GM18868 (cell line): Measurements from ENCODE around the gene GPC6.

Experiments
- ATAC-seq: cut with Tn5 transposase; IDR thresholded peaks from one replicate; pipeline ENCODE4 v1.9.1; 2021; ENCODE audit warnings: mild to moderate bottlenecking, moderate library complexity; ENCODE audit not compliant: unreplicated experiment

GPC6 gene

GRCh38 chr13:93767180-93767916 lies 540.7 kb downstream of the GPC6 start:
- no peak for ATAC-seq

- no peak for ATAC-seq
These were observed 541.4 kb downstream of the GPC6 start for GRCh38 chr13:93767917-93768409.

- no peak for ATAC-seq
These were observed 542.5 kb downstream of the GPC6 start for GRCh38 chr13:93769101-93769500.

GRCh38 chr13:93769607-93770006 lies 543.0 kb downstream of the GPC6 start:
- ATAC-seq, result no peak

GRCh38 chr13:93771227-93771626 lies 544.6 kb downstream of the GPC6 start:
- no peak for ATAC-seq

- ATAC-seq, result no peak
These were observed 545.2 kb downstream of the GPC6 start for GRCh38 chr13:93771782-93772181.

- ATAC-seq, result no peak
These were observed 547.9 kb downstream of the GPC6 start for GRCh38 chr13:93774506-93774905.

GRCh38 chr13:93775027-93775426 lies 548.4 kb downstream of the GPC6 start:
- ATAC-seq, result no peak

GRCh38 chr13:93775507-93776108 lies 549.0 kb downstream of the GPC6 start:
- ATAC-seq, result no peak

GRCh38 chr13:93776936-93777335 lies 550.3 kb downstream of the GPC6 start:
- ATAC-seq, result no peak

- ATAC-seq, result no peak
These were observed 550.9 kb downstream of the GPC6 start for GRCh38 chr13:93777504-93777903.

- no peak for ATAC-seq
These were observed 551.9 kb downstream of the GPC6 start for GRCh38 chr13:93778548-93778947.

GRCh38 chr13:93784191-93784590 lies 557.6 kb downstream of the GPC6 start:
- ATAC-seq, result no peak

GRCh38 chr13:93786846-93787489 lies 560.4 kb downstream of the GPC6 start:
- no peak for ATAC-seq

GRCh38 chr13:93788456-93788855 lies 561.8 kb downstream of the GPC6 start:
- no peak for ATAC-seq

GRCh38 chr13:93789058-93789457 lies 562.5 kb downstream of the GPC6 start:
- ATAC-seq, result no peak

GRCh38 chr13:93794197-93794885 lies 567.7 kb downstream of the GPC6 start:
- ATAC-seq, result peak; percentile 71

- ATAC-seq, result peak; percentile 80
These were observed 570.9 kb downstream of the GPC6 start for GRCh38 chr13:93797463-93797862.

- no peak for ATAC-seq
These were observed 573.7 kb downstream of the GPC6 start for GRCh38 chr13:93800342-93800741.

GRCh38 chr13:93805736-93806135 lies 579.1 kb downstream of the GPC6 start:
- no peak for ATAC-seq

GRCh38 chr13:93806861-93807260 lies 580.3 kb downstream of the GPC6 start:
- no peak for ATAC-seq
